Stimulated activated effector memory CD8-positive, alpha-beta T cell treated with anti-CD3 and anti-CD28 coated beads, Interleukin-12 subunit alpha, Interleukin-12 subunit beta, amount 100 ng/mL, for 72 hours (primary cell): ENCODE data around the gene CD8B.
A peak's percentile ranks its signal among the peaks of the same experiment; 100 is the strongest.

Source experiments
- ATAC-seq: fragments of 150-1000 bp; cut with Tn5 transposase; 2 replicates; pipeline ENCODE4 v1.10.0; 2021
- DNase-seq, 2 donors: peaks; one replicate each; pipeline ENCODE4 v3.0.0; 2021 to 2022; ENCODE audit warnings: low spot score in 2 of 2
- H3K27ac Mint-ChIP-seq: one replicate; pipeline ENCODE4 v1.8.0; 2022; ENCODE audit warnings: mild to moderate bottlenecking, mixed read lengths
- H3K36me3 Mint-ChIP-seq: one replicate; pipeline ENCODE4 v1.8.0; 2022; ENCODE audit warnings: mild to moderate bottlenecking, mixed read lengths
- H3K4me1 Mint-ChIP-seq: one replicate; pipeline ENCODE4 v1.8.0; 2022; ENCODE audit warnings: mixed read lengths
- H3K4me3 Mint-ChIP-seq: one replicate; pipeline ENCODE4 v1.8.0; 2022; ENCODE audit warnings: mild to moderate bottlenecking, mixed read lengths
- H3K9me3 Mint-ChIP-seq: one replicate; pipeline ENCODE4 v1.8.0; 2022; ENCODE audit warnings: mixed read lengths

The CD8B gene

GRCh38 chr2:86821842-86822241 is 39.8 kb downstream of the CD8B start:
- no peak for DNase-seq
- no peaks in the 10 kb centered on the region for H3K9me3 Mint-ChIP-seq
- peak overlapping the region; percentile 79 for H3K4me3 Mint-ChIP-seq
- peaks cover 71% of the 10 kb centered on the region for H3K4me1 Mint-ChIP-seq
- no peak for ATAC-seq
- peak overlapping the region; percentile 93 for H3K27ac Mint-ChIP-seq
- H3K36me3 Mint-ChIP-seq, result peaks cover 21% of the 10 kb centered on the region

- H3K27ac Mint-ChIP-seq, result peak overlapping the region; percentile 93
- DNase-seq (peak in 1 of 2 donors; percentile 73), ATAC-seq (peak; percentile 11)
- peak overlapping the region; percentile 79 for H3K4me3 Mint-ChIP-seq
- peaks cover 23% of the 10 kb centered on the region for H3K36me3 Mint-ChIP-seq
- H3K9me3 Mint-ChIP-seq, result no peaks in the 10 kb centered on the region
- peaks cover 70% of the 10 kb centered on the region for H3K4me1 Mint-ChIP-seq
These were observed 40.4 kb downstream of the CD8B start for GRCh38 chr2:86821306-86821705.

GRCh38 chr2:86818957-86819356 is 42.7 kb downstream of the CD8B start:
- no peak for DNase-seq
- H3K4me3 Mint-ChIP-seq, result peak overlapping the region; percentile 16
- no peak overlapping the region for H3K27ac Mint-ChIP-seq
- ATAC-seq, result no peak
- H3K4me1 Mint-ChIP-seq, result peaks cover 60% of the 10 kb centered on the region
- peaks cover 40% of the 10 kb centered on the region for H3K36me3 Mint-ChIP-seq
- no peaks in the 10 kb centered on the region for H3K9me3 Mint-ChIP-seq

- peaks cover 59% of the 10 kb centered on the region for H3K4me1 Mint-ChIP-seq
- ATAC-seq, result no peak
- H3K9me3 Mint-ChIP-seq, result no peaks in the 10 kb centered on the region
- DNase-seq, result no peak
- peaks cover 42% of the 10 kb centered on the region for H3K36me3 Mint-ChIP-seq
- no peak overlapping the region for H3K27ac Mint-ChIP-seq
- peak overlapping the region; percentile 16 for H3K4me3 Mint-ChIP-seq
These were observed 43.4 kb downstream of the CD8B start for GRCh38 chr2:86818114-86818801.

GRCh38 chr2:86815611-86816010 is 46.1 kb downstream of the CD8B start:
- Mint-ChIP-seq H3K36me3 (peaks cover 53% of the 10 kb centered on the region), H3K4me3 (peak overlapping the region; percentile 29), H3K4me1 (peaks cover 62% of the 10 kb centered on the region), H3K9me3 (no peaks in the 10 kb centered on the region), H3K27ac (peak overlapping the region; percentile 78)
- DNase-seq, result no peak
- ATAC-seq, result peak; percentile 93

GRCh38 chr2:86809481-86810121 is 52.1 kb downstream of the CD8B start:
- H3K9me3 Mint-ChIP-seq, result no peaks in the 10 kb centered on the region
- ATAC-seq (no peak), DNase-seq (peak in 1 of 2 donors; percentile 83)
- peaks cover 51% of the 10 kb centered on the region for H3K4me1 Mint-ChIP-seq
- H3K36me3 Mint-ChIP-seq, result peaks cover 69% of the 10 kb centered on the region
- peak overlapping the region; percentile 96 for H3K27ac Mint-ChIP-seq
- peak overlapping the region; percentile 83 for H3K4me3 Mint-ChIP-seq

- DNase-seq (peak; percentile 96 to 99), ATAC-seq (peak; percentile 88)
- Mint-ChIP-seq H3K9me3 (no peaks in the 10 kb centered on the region), H3K36me3 (peaks cover 58% of the 10 kb centered on the region), H3K4me1 (peaks cover 48% of the 10 kb centered on the region), H3K4me3 (peak overlapping the region; percentile 83), H3K27ac (peak overlapping the region; percentile 96)
These were observed 53.1 kb downstream of the CD8B start for GRCh38 chr2:86808315-86809161.

- H3K9me3 Mint-ChIP-seq, result no peaks in the 10 kb centered on the region
- ATAC-seq (peak; percentile 72), DNase-seq (peak; percentile 62 to 92)
- H3K27ac Mint-ChIP-seq, result peak overlapping the region; percentile 87
- H3K4me1 Mint-ChIP-seq, result peaks cover 41% of the 10 kb centered on the region
- H3K36me3 Mint-ChIP-seq, result peaks cover 49% of the 10 kb centered on the region
- H3K4me3 Mint-ChIP-seq, result peak overlapping the region; percentile 83
These were observed 54.0 kb downstream of the CD8B start for GRCh38 chr2:86807468-86808275.

- ATAC-seq (no peak), DNase-seq (peak in 1 of 2 donors; percentile 62)
- Mint-ChIP-seq H3K27ac (peak overlapping the region; percentile 87), H3K9me3 (no peaks in the 10 kb centered on the region), H3K4me3 (peak overlapping the region; percentile 83), H3K4me1 (peaks cover 35% of the 10 kb centered on the region), H3K36me3 (peaks cover 44% of the 10 kb centered on the region)
These were observed 54.6 kb downstream of the CD8B start for GRCh38 chr2:86807133-86807467.

GRCh38 chr2:86806059-86806857 is 55.4 kb downstream of the CD8B start:
- Mint-ChIP-seq H3K4me3 (peak overlapping the region; percentile 83), H3K36me3 (peaks cover 35% of the 10 kb centered on the region), H3K9me3 (no peaks in the 10 kb centered on the region), H3K4me1 (peaks cover 28% of the 10 kb centered on the region), H3K27ac (peak overlapping the region; percentile 87)
- no peak for ATAC-seq
- DNase-seq, result peak in 1 of 2 donors; percentile 65

- H3K9me3 Mint-ChIP-seq, result peaks cover 13% of the 10 kb centered on the region
- H3K27ac Mint-ChIP-seq, result peak overlapping the region; percentile 11
- no peaks in the 10 kb centered on the region for H3K36me3 Mint-ChIP-seq
- H3K4me1 Mint-ChIP-seq, result peaks cover 9% of the 10 kb centered on the region
- ATAC-seq (no peak), DNase-seq (no peak)
- H3K4me3 Mint-ChIP-seq, result no peak overlapping the region
These were observed 60.7 kb downstream of the CD8B start for GRCh38 chr2:86800856-86801567.

- Mint-ChIP-seq H3K36me3 (peaks cover 23% of the 10 kb centered on the region), H3K4me3 (peak overlapping the region; percentile 83), H3K9me3 (peaks cover 20% of the 10 kb centered on the region), H3K4me1 (peaks cover 46% of the 10 kb centered on the region), H3K27ac (peak overlapping the region; percentile 43)
- ATAC-seq, result peak; percentile 65
- DNase-seq, result peak in 1 of 2 donors; percentile 62
These were observed 66.8 kb downstream of the CD8B start for GRCh38 chr2:86794861-86795260.

GRCh38 chr2:86793752-86794151 is 67.9 kb downstream of the CD8B start:
- Mint-ChIP-seq H3K4me3 (peak overlapping the region; percentile 83), H3K4me1 (peaks cover 49% of the 10 kb centered on the region), H3K27ac (peak overlapping the region; percentile 43), H3K9me3 (peaks cover 20% of the 10 kb centered on the region), H3K36me3 (peaks cover 35% of the 10 kb centered on the region)
- DNase-seq (peak in 1 of 2 donors; percentile 57), ATAC-seq (no peak)
